ENCODE measurements around the gene PCCA.

Gene PCCA

DNA sequence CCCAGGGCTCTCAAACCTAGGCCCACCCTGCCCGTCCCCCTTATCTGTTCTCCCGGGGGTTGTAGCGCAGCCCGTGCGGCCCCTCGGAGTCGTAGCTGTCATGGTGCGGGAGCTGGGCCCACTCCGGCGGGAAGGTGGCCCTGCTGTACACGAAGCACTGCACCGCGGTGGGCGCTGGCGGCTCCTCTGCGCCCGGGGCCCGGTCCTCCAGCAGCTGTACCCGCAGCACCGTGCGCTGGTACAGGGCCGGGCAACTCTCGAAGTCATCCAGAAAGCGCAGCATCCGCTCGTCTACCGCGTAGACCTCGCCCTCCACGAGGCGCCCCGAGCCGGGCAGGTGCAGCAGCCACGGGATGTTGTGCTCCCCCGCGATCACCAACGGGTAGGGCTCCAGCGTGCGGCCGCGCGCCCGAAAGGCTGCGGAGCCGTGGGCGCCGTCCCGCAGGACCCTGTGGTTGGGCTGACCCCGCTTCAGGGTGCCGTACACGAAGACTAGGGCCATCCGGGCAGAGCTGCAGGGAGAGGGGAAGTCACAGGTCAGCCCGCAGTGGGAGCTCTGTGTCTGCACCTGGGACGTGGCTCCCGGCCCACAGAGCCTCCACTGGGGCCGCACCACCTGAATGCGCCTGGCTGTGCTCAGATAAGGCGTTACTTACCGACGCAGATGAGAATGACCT lies 443.3 kb downstream of the PCCA start:
- no peak for DNase-seq

DNA sequence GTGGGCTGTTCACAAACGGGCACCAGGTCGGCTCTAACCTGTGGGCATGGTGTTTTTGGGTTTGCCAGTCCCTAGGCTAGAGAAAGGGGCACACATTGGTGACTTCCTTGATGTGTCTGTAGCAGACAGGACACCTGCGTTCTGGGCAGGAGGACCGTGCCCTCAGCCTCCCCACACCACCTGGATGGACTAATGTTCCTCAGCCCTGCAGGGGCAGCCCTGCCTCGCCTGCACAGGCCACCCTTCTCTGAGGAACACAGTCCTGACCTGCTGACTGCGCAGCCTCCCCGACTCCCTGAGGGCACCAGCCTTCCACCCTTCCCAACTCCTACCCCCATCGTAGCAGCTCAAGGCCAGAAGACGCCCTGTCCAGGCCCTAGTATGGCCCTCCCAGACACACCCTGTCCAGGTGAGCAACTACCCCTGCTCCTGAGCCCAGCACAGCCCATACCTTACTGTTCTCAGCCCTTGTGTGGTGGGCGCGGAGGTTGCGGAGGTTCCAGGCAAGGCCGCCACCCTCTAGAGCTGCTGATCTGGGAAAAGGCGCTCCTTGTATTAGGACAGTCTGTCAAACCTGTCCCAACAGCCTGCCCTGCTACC lies 444.0 kb downstream of the PCCA start:
- DNase-seq = no peak

DNA sequence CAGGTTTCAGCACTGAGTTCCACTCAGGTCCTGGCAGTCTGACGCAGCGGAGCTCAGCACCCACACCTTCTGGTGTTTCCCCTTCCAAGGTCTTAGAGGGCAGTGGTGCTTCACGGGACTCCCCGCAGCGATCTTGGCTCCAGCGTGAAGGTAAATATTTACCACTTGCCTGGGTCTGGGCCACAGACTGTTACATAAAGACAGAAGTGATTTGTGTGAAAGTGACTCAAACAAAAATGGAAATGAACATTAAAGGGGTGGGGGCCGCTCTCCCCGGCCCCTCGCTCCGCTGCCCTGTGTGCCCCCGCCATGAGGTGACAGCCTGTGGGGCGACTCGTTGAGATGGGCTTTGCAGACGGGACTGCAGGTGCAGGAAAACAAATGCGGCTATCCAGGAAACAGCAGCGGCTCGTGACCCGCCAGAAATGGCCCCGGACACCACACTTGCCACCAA lies 444.7 kb downstream of the PCCA start:
- no peak for DNase-seq

DNA sequence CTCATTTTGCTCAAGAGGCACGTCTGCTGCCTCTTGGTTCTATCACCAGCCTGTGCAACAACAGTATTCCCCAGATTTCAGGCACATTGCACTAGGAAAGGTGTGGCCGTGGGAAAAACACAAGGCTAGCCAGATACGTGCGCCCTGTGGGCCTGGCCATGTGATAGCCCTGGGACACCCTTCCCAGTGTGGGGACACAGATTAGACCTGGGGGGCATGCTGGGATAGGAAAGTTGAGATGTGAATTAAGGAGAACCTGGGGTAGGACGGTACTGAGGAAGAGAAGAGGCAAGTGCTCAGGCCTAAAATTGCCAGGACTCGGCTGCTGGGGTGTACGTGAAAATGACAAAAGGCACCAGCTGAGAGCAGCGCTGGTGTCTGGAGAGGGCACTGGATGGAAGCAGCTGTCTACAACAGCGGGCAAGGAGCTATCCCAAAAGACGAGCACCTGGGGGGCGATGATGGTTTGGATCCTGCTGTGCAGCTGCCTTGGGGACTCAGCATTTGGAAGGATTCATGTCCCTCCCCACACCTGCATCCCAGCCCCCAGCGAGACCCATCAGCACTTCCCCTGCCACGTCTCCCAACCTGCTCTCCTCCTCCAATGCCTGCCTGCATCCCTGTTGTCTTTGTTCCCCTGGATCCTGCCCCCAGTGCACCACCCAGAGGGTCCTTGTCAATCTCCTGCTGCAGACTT lies 445.4 kb downstream of the PCCA start:
- DNase-seq = no peak

DNA sequence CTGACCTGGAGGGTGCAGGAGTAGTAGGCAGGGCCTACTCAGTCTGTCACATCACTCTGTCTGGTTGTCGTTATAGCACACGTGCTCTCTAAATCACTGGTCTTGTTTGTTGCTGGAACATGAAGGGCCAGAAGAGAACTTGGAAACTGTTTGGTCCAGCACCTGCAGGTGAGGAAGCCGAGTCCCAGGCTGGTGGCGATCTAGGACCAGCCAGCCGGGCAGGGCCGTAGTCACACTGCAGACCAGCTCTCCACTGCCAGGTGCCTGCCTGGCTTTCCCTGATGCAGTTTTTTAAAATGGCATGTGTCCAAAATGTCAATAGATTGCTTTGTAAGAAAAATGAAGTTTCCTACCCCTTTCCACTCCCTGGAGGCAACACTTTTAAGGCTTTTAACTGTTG lies 446.0 kb downstream of the PCCA start:
- no peak for DNase-seq

DNA sequence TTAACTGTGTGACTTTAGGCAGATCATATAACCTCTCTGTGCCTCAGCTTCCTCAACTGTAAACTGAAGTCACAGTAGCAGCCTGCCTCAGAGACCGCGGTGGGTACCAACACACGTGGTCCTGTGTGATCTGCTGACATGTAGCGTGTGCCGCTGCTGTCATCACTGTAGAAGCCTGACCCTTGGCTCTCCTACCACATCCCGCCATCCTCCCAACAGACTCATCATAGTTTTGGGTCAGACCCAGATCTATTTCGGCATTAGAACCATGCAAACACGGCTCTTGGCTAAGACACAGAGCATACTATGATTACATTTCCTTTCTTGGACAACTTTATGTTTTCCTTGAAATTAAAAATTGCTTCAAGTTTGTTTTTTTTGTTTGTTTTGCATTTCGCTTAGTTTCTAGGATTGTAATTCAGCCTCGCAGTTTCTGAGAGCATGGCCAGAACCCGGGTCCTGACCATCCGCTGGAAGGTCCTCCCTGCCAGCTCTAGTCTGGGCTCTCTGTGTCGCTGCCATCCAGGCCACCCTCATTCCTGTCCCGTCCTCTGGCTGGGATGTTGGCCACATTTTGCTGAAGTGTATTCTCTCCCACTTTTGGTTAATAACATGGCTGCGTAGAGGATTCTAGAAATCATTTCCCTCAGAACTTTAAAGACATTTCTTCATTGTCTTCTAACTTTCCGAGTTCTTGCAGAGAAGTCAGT lies 446.7 kb downstream of the PCCA start:
- DNase-seq = no peak

DNA sequence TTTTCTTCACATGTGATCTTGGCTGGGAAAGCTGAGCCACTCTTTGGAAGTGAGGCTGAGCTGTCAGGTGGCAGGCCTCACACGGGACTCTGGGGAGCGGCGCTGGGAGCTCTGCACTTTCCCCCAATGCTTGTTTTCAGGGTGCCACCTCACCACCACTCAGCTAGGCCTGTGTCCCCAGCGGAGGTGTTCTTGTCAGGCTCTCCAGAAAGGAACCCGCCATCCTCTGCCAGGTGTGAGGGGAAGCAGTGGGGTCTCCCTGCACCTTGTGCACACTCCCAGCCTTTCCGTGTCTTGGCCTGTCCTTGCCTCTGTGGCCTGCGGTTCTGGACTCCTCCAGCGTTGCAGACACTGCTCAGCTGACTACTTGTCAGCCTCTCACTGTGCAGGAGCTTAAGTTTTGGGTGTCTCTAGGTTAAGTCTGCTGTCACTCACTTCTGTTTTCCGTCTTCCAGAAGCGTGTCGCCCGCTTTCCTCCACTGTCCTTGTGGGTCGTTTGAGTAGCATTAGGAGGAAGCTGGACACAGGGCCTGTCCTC lies 447.8 kb downstream of the PCCA start:
- DNase-seq = no peak

DNA sequence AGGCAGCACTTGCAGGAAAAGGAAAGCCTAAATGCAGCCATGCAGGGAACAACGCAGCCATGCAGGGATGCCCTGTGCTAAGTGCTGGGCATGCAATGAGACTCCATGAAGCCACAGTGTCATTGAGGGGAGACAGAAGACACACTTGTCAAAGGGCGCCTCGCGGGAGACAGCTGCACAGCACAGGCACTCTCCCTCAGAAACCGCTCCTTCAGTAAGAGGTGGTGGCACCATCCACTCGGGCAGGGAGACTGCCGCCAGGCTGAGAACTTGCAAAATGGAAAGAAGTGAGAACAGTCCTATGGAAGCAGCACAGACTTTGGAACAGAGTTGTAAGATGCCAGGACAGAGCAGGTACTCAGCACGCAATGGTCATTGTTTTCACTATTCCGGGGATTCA lies 448.6 kb downstream of the PCCA start:
- DNase-seq = no peak

DNA sequence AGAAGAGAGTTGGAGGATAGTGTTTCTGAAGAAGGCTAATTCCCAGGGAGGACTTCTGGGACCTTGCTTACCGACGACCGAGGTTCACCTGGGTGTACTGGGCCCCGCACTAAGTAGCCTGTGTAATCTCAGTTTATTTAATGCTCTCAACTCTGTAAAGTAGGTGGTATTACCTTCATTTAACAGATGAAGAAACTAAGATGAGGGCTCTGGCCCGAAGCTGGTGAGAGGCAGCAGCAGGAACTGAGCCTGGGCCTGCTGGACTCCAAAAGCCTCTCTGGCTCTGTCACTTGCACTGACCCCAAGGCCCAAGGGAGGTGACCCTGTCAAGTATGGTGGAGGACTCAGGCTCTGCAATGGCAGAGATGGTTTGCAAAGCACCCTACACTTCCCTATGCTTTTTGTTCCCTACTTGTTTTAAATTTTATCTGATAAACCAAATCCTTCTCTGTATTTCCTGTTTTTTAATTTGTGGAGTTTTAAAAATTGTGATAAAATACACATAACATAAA lies 449.1 kb downstream of the PCCA start:
- DNase-seq = no peak

DNA sequence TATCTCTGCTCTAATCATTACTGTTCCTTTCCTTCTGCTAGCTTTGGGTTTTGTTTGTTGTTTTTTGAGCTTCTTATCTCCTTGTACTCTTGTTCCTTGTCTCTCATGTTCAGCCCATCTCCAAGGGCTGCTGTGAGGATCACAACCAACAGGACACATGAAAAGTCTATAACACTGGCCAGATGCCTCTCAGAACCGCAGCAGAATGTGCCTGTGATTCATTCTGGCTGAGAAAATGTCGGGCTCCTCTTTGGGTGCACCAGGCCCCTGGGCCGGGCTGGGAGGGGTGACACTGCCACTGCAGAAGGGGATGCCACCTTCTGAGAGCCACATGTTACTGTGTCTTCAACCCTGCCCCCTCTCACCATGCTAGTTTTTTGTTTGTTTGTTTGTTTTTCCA lies 451.7 kb downstream of the PCCA start:
- no peak for DNase-seq

DNA sequence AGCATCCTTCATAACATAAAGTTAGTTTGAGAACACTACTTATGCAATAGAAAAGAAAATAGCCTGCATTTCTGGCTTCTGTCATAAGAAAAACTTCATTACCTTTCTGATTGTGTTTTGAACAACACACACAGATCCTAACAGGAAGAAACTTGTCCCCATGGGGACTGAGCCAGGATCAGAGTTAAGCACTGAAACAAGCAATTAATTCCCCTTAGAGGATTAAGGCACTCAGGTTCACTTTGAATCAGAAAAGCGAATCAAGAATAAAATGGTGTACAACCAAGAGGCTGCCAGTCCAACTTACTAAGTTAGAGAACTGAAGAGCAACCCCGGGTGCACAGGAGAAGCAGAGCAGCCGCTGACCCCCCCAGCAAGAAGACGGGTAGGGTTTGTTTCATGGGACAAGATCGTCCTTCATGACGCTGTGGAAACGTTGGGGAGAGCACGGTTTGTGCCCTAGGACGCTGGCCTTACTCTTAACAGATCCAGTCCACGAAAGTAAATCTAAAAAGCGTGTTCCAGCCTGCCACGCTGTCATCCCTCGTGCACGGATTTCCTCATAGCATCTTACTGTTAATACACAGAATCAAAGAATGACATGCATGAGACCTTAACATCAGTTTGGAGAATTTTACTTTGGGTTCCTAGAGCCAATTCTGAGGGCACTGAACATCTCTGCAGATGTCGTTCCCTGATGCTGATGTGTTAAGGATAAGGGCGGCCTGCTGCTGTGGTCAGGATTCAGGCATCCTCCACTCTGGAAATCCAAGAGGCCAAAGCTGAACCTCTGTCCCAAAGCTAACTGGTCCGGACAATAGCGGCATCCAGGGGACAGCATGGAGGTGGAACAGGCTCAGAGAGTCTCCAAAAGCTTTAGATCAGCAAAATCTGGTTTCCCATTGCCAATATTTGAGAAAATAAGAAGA lies 453.3 kb downstream of the PCCA start:
- DNase-seq = no peak

DNA sequence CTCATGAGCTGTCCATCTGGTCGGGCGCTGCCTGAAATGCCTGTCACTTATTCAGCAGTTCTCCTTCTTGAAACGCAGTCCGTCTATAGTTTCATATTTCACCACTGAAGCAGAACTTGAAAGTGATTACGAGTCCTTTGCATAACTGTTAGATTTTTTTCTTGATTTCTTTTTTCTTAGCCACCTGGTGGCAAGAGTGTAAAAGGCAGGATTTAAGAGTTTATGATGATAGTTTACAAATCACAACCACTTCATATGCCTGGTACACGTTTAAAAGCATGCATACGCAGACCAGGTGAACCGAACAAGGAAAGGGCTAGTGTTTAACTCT lies 453.9 kb downstream of the PCCA start:
- DNase-seq = no peak

DNA sequence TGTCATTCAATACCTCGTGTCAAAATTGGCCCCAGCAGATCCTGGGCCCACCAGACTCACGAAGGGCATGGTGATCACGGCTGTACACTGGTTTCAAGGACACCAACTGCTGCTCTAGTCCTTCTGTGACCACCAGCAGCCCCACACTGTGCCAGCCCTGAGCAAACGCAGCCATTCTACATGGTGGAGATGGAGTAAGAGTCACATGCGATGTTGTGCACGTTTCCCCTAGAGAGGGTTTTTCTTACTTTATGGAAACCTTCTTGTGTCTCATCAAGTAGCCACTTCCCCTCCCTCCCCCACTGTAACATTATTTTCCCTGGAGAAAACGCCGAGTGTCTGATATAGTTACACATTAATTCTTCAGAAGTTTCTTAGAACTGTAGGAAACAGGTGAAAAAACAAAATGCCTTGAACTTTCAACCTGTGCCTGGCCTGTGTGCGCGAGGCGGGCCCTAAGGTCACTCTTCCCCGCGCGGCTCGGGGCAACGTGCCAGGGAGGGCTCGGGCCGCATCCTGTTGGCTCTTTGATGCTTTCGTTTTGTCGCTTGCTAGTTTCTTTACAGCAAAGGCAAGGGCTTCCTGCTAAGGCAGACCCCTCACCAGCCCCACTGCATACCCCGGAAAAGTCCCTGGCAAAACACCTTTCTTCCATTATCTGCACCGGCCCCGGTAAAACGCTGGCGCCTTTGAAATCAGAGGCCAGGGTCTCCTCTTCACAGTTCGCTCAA lies 455.1 kb downstream of the PCCA start:
- no peak for DNase-seq

DNA sequence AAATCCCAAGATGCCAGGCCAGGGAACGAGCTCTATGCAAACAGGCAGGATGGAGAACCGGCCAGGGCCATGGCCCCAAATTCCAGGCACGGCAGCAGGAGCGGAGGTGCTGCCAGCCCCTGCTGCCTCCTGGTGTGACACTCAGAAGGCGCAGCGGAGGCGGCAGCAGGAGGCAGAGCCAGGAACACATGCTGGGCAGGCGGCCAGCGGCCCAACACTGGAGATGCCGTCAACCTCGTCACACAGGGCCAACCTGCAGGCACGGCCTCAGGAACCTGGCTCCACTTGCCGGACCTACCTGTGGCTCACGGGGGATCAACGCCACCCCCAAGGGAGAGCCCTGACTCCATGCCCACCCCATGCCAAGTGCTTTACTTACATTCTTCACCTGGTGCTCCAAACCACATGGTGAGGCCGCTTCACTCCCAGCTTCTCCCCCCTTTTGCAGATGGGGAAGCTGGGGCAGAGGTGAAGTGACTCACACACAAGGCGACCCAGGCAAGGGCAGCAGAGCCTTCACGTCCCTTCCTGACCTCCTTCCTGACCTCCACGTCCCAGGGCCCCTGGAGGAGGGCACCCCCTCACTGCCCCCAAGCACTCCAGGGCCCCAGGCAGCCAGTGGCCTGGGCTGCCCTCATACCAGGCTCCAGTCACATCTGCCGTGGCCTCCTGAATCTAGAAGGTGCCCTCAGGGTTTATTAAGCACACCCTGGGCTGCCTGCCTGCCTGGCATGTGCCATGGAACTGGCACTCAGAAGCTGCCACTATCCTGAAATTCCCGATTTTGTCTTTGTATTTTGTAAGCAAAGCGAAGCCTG lies 456.2 kb downstream of the PCCA start:
- DNase-seq = no peak

DNA sequence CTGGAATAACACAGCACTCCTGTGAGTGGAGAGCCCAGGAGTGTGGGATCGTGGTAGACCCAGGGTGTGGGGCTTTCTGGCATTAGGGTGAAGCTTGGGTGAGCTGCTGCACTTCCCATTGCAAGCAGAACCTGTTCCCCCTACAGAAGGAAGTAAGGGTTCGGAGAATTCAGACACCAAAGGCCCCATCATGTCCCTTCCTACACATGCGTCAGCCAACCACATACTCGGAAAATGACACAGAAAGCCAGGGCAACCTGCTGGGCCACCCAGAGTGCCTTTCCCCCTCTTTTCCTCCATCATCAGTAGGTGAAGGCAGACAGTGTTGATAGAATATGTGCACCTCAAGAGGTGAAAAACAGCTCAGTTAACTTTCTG lies 456.8 kb downstream of the PCCA start:
- no peak for DNase-seq

DNA sequence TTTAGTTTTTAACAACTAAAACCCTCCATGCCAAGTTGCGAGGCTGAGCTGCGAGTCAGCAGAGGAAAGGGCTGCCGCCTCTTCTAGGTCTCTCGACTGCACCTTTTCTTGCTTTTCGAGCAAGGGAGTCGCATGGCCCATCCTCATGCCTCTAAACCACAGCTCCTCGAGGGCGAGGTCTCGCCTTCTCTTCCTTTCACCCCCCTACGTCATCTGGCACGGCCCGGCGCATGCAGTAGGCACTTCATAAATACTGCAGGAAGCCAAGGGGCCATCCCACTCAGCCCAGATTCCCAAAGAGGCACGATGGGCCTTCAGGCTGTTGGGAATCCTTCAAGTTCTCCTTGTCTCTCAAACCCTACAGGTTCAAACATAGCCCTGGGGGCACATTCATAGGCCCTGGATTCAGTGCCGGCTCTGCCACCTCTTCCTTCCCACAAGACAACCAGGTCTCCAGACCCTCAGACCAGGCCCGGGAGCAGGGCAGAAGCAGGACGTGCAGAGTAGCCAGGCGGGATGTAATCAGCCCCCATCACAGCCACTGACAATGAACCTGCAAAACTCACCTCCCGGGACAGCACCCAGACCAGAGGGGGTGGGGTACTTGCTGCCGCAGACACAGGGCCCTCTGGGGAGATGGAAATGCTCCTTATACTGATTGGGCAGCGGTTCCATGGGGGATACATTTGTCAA lies 458.0 kb downstream of the PCCA start:
- DNase-seq = no peak

DNA sequence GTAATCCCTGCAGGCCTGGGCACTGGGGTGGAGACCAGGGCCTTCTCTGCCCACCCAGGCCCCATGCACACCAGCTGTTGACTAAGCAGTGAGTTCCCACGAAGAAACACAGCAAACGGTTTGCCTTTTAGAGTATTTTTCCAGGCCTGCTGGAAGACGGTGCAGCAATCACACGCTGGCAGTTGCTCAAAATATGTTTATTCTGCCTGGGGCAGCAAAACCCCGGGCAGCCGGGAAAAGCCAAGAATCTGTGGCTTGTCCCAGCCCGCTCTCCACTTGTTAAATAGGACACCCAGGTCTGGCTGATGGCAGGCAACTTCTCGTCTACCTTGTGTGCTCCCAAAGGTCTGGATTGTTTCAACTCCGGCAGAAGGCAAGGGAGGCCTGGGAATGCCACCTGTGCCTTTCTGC lies 458.9 kb downstream of the PCCA start:
- no peak for DNase-seq

DNA sequence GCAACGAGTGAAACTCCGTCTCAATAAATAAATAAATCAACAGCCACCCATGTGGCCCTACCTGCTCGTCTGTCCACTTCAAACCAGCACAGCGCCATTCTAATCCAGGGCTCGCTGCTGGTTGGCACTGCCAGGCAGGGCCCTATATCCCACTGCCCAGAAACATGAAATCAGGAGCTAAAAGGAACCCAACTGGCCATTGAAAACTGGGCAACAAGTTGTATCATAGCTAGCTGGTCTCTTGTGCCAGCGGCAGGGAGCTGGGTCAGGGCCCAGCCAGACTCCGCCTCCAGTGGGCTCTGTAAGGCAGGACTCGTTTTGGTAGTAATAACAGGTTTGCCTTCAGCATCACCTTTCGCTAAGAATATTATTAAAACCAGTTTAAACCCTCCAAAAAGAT lies 460.4 kb downstream of the PCCA start:
- DNase-seq = no peak

DNA sequence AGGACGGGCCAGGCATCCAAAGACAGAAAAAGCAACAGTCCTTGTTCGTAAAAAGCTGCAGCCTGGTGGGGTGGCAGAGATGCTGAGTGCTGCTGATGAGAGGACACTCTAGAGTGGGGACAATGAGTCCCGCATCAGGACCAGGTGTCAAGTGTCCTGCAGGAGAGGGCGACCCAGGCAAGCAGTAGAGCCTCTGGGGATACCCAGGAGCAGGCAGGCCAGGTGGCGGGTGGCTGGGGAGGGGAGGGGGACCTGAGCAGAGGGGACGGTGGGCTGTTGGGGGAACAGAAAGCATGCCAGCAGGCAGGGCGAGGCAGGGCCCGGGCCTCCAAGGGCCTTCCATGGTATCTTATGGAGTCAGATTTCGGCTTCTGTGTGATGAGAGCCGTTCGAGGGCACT lies 463.9 kb downstream of the PCCA start:
- DNase-seq = no peak

DNA sequence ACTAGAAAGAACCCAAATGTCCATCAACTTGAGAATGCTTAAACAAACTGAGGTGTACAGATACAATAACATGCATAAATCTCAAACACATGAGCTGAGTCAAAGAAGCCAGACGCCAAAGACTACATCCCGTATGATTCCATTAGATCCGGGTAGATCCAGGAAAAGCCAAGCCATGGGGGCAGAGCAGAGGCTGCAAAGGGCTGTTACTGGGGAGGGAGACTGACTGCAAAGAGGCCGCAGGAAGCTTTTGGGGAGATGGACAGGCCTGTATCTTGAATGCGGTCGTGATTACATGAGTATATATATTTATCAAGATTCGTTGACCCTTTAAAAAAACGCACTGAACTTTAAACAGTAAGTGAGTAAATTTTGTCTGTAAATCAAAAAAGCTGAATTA lies 471.0 kb downstream of the PCCA start:
- DNase-seq = no peak
